Measurements from ENCODE around the gene ATG16L1.
"Not testable (repeated sequence)": the region's sequence is repeated elsewhere in the genome, so short reads cannot be mapped to it uniquely, and the experiment has no call there.

The ATG16L1 gene

GRCh38 chr2:233334915-233335314 is 83.4 kb downstream of the ATG16L1 start:
- no peak for DNase-seq (ENCODE audit: low read depth)

GRCh38 chr2:233336091-233336490 is 84.6 kb downstream of the ATG16L1 start:
- not testable (repeated sequence) for DNase-seq (ENCODE audit: low read depth)

- no peak for DNase-seq (ENCODE audit: low read depth)
Measured at GRCh38 chr2:233336541-233336940, 85.1 kb downstream of the ATG16L1 start.

GRCh38 chr2:233338046-233338445 is 86.6 kb downstream of the ATG16L1 start:
- DNase-seq (ENCODE audit: low read depth), result no peak

GRCh38 chr2:233338812-233339368 is 87.4 kb downstream of the ATG16L1 start:
- no peak for DNase-seq (ENCODE audit: low read depth)

GRCh38 chr2:233339427-233339826 is 88.0 kb downstream of the ATG16L1 start:
- DNase-seq (ENCODE audit: low read depth), result no peak

- DNase-seq (ENCODE audit: low read depth), result no peak
Measured at GRCh38 chr2:233341296-233341695, 89.8 kb downstream of the ATG16L1 start.

GRCh38 chr2:233342301-233342700 is 90.8 kb downstream of the ATG16L1 start:
- no peak for DNase-seq (ENCODE audit: low read depth)

GRCh38 chr2:233343171-233343705 is 91.8 kb downstream of the ATG16L1 start:
- no peak for DNase-seq (ENCODE audit: low read depth)

Measured in ELR (cell line).